SK-N-MC (cell line): ENCODE measurements around the gene MAP3K3.

Source experiments
- DNase-seq: peaks from one replicate; pipeline ENCODE4 v3.0.0-alpha.2; 2011; ENCODE audit warnings: low read depth, low spot score
- H3K27ac ChIP-seq: fragments of 200-600 bp; sonication (generic); 2 replicates; pipeline ENCODE4 v1.5.1; 2016; ENCODE audit warnings: mixed run types
- H3K36me3 ChIP-seq: fragments of 200-600 bp; sonication (generic); 2 replicates; pipeline ENCODE4 v1.6.1; 2017; ENCODE audit warnings: antibody characterized with exemption, low read length, mixed read lengths; ENCODE audit not compliant: insufficient read depth
- H3K4me3 ChIP-seq: fragments of 200-600 bp; sonication (generic); 2 replicates; pipeline ENCODE4 v1.5.1; 2016
- H3K9ac ChIP-seq: fragments of 200-600 bp; sonication (generic); 2 replicates; pipeline ENCODE4 v1.8.0; 2017; ENCODE audit warnings: mixed run types, mixed read lengths; ENCODE audit not compliant: insufficient read length
- H3K9me3 ChIP-seq: fragments of 200-600 bp; sonication (generic); 2 replicates; pipeline ENCODE4 v1.6.1; 2017; ENCODE audit warnings: low read depth, mild to moderate bottlenecking, antibody characterized with exemption, low read length, moderate library complexity, mixed read lengths
- EZH2 ChIP-seq: fragments of 200-600 bp; sonication (generic); IDR thresholded peaks from one replicate; pipeline ENCODE4 v1.6.1; 2017; ENCODE audit warnings: antibody characterized with exemption
- FOXP2 ChIP-seq: optimal IDR thresholded peaks from 2 replicates; pipeline ENCODE3; 2011; ENCODE audit warnings: mild to moderate bottlenecking, moderate library complexity; ENCODE audit not compliant: insufficient read depth; ENCODE audit errors: extremely low read length, control extremely low read depth
- POLR2AphosphoS5 ChIP-seq: IDR thresholded peaks from 2 replicates; pipeline ENCODE4 v1.6.1; 2012; ENCODE audit warnings: mild to moderate bottlenecking, low read depth, low read length, borderline replicate concordance

MAP3K3 gene

DNA sequence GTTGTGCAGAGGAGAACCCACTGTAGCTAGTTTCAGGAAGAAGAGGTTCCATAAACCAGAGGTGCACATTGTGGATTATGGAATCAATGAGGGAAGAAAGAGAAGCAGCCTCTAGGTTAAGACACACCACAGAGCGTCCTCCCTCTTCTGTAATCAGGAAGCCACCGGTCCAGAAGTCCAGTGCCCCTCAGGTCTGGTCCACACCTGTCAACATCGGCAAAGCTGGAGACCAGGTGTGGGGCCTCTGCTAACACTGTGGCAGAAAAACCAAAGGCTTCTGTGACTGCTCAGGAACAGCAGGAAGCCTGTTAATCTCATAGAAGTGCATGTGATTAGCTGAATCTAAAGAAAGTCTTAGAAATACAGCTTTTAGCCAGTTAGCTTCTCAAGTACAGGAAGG lies 54.4 kb downstream of the MAP3K3 start:
- TF ChIP-seq EZH2 (no peak), POLR2AphosphoS5 (no peak), FOXP2 (no peak)
- no peak overlapping the region for H3K27ac ChIP-seq
- no peak overlapping the region for H3K9ac ChIP-seq
- no peaks in the 10 kb centered on the region for H3K9me3 ChIP-seq
- DNase-seq: no peak
- H3K4me3 ChIP-seq: no peak overlapping the region
- no peaks in the 10 kb centered on the region for H3K36me3 ChIP-seq

DNA sequence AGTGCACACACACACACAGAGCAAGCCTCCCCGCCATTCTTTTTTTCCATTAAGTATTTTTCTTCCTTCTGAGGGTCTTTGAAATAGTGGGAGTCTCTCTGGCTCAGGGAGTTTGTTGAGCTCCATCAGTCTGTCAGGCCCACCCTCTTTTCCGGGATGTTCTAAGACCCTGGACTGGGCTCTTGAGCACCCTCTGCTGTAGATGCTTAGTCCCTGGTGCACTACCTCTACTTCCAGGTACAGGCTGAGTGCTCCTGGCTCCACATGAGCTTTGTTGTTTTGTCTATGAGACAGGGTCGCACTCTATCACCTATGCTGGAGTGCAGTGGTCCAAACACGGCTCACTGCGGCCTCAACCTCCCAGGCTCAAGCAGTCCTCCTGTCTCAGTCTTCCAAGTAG lies 57.0 kb downstream of the MAP3K3 start:
- H3K9me3 ChIP-seq: no peaks in the 10 kb centered on the region
- H3K4me3 ChIP-seq: no peak overlapping the region
- TF ChIP-seq EZH2 (no peak), POLR2AphosphoS5 (no peak), FOXP2 (no peak)
- H3K36me3 ChIP-seq: peaks cover 10% of the 10 kb centered on the region; the same call in 1 of the 2 replicates
- no peak overlapping the region for H3K9ac ChIP-seq
- no peak overlapping the region for H3K27ac ChIP-seq
- no peak for DNase-seq

DNA sequence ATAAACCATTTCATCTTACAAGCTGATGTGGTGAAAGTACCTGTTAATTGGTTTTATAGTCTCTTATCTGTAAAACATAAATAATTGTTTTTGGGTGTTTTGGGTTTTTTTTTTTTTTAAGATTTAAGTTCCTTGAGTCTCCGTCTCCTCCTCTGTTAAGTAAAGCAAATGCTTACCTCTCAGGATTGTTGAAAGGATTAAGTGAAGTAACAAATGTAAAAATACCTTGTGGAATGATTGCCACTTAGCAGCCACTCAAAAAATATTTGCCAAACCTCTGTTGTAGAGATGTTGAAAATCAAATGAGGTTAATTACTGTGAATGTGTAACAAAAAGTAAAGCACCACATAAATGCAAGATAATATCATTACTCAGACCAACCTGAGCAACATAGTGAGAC lies 58.5 kb downstream of the MAP3K3 start:
- no peak for TF ChIP-seq POLR2AphosphoS5
- no peak for TF ChIP-seq EZH2
- no peak for TF ChIP-seq FOXP2
- no peak overlapping the region for H3K27ac ChIP-seq
- H3K4me3 ChIP-seq: no peak overlapping the region
- no peaks in the 10 kb centered on the region for H3K9me3 ChIP-seq
- no peak overlapping the region for H3K9ac ChIP-seq
- peaks cover 10% of the 10 kb centered on the region; the same call in 1 of the 2 replicates for H3K36me3 ChIP-seq
- no peak for DNase-seq

DNA sequence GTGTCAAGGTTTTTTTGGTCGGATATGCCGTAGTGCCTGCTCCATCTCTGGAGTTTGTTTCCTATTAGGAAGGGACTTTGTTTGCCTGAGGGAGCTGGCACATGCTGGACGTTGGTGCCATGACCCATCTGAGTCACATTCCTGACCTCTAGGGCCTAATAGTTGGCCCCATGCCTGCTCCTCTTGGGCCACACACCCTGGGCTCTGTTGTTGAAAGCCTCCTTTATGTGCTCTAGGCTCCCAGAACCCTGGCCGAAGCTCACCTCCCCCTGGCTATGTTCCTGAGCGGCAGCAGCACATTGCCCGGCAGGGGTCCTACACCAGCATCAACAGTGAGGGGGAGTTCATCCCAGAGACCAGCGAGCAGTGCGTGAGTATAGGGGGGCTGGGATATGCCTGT lies 59.3 kb downstream of the MAP3K3 start:
- Histone ChIP-seq H3K9me3 (no peaks in the 10 kb centered on the region), H3K27ac (no peak overlapping the region), H3K36me3 (peaks cover 10% of the 10 kb centered on the region; the same call in 1 of the 2 replicates), H3K9ac (no peak overlapping the region), H3K4me3 (no peak overlapping the region)
- DNase-seq: no peak
- TF ChIP-seq FOXP2: no peak
- TF ChIP-seq EZH2: no peak
- TF ChIP-seq POLR2AphosphoS5: no peak

DNA sequence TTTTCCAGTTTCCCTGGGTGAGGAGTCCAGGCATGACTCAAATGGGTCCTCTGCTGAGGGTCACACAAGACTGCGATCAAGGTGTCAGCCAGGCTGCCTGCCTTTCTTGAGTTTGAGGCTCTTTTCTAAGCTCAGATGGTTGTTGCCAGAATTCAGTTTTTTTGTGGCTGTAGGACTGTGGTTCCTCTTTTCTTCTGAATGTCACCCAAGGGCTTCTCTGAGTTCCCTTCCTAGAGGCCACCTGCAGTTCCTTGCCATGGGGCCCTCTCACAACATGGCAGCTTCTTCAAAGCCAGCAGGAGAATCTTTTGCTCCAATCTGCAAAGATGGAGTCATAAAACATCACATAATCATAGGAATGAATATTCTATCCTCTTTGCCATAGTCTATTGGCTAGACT lies 60.2 kb downstream of the MAP3K3 start:
- H3K27ac ChIP-seq: no peak overlapping the region
- H3K36me3 ChIP-seq: peaks cover 10% of the 10 kb centered on the region; the same call in 1 of the 2 replicates
- DNase-seq: no peak
- H3K9ac ChIP-seq: no peak overlapping the region
- H3K4me3 ChIP-seq: no peak overlapping the region
- no peaks in the 10 kb centered on the region for H3K9me3 ChIP-seq
- TF ChIP-seq FOXP2 (no peak), POLR2AphosphoS5 (no peak), EZH2 (no peak)

DNA sequence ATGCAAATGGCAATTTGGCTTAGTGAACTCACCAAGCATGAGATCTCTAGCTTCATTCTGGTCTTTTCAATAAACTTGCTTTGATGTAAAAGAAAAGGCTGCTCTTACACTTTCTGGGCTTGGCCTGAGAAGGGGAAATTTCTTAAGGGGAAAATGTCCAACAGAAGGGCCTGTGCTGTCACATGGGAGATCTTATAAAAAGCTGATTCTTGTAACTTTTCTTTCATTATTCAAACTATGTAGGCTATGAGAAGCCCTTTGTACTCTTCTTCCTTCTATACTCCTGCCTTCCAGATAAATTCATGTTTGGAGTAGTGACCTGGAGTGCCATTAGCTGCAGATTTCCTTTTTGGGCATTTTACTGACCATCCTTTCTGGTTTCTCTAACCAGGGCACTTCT lies 60.8 kb downstream of the MAP3K3 start:
- no peak overlapping the region for H3K9ac ChIP-seq
- no peak for TF ChIP-seq POLR2AphosphoS5
- no peak for TF ChIP-seq EZH2
- TF ChIP-seq FOXP2: no peak
- H3K36me3 ChIP-seq: peaks cover 10% of the 10 kb centered on the region; the same call in 1 of the 2 replicates
- no peak for DNase-seq
- H3K9me3 ChIP-seq: no peaks in the 10 kb centered on the region
- no peak overlapping the region for H3K4me3 ChIP-seq
- no peak overlapping the region for H3K27ac ChIP-seq

DNA sequence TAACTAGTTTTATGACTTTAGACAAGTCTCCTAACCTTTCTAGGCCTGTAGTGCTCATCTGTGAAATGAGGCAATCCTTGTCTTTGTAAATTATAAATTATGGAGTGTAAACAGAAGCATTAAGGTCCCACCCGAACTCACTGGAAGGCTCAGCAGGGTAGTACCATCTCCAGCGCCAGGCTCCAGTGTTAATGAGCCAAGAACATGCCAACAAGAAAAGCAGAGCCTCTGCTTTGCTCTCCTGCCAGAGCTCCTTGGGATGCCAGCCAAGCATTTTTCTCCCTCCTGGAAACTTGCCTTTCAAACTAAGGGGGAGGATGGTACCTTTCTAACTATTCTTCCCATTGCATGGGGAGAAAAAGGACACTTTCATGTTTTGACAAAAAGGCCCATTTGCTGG lies 62.8 kb downstream of the MAP3K3 start:
- DNase-seq: no peak
- Histone ChIP-seq H3K36me3 (peaks cover 10% of the 10 kb centered on the region; the same call in 1 of the 2 replicates), H3K4me3 (no peak overlapping the region), H3K9ac (no peak overlapping the region), H3K9me3 (no peaks in the 10 kb centered on the region), H3K27ac (peak overlapping the region; percentile 44; the same call in 1 of the 2 replicates)
- TF ChIP-seq POLR2AphosphoS5 (no peak), FOXP2 (no peak), EZH2 (no peak)

DNA sequence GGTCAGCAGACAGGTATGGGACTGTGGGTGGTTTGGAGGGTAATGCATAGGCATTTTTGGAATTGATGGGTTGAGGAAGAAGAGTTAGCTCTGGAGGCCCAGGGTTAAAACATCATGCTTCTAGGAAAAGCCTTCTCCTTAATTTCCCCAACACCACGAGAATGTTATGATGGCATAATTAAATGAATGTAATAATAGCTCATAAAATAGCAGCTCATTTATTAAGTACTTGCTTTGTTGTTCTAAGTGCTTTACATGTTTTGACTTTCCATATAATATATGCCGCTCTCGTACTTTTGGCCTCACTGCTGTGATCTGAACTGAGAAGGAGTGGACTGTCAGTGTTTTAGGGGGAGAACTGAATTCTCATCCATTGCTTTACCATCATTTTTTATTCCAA lies 63.4 kb downstream of the MAP3K3 start:
- no peak for DNase-seq
- Histone ChIP-seq H3K27ac (no peak overlapping the region), H3K4me3 (no peak overlapping the region), H3K9me3 (no peaks in the 10 kb centered on the region), H3K36me3 (peaks cover 10% of the 10 kb centered on the region; the same call in 1 of the 2 replicates), H3K9ac (no peak overlapping the region)
- TF ChIP-seq EZH2 (no peak), POLR2AphosphoS5 (no peak), FOXP2 (no peak)

DNA sequence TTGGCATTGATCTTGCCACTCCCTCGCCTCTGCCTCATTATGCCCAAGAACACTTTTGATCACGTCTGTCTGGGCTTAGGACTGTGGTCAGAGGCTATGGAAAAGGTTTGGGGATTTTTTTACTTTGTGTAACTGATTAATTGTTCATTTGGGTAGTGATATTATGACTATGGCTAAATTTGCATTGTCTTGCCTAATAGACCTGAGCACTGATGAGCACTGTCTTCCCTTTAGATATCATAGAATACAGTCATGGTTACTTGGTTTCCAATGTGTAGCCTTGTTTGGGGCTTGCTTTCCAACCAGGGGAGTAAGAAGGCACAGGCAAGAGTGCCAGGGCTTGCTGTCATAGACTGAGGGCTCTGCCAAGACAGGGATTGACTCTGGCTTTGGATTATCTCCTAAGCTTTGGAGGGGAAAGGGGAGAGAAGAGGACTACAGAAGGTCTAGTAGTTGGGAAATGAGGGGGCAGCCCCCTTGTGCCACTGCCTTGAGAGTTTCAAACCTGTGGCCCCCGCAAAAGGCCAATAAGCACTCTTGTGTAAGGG lies 64.0 kb downstream of the MAP3K3 start:
- Histone ChIP-seq H3K4me3 (no peak overlapping the region), H3K9me3 (no peaks in the 10 kb centered on the region), H3K36me3 (peaks cover 10% of the 10 kb centered on the region; the same call in 1 of the 2 replicates), H3K9ac (no peak overlapping the region), H3K27ac (no peak overlapping the region)
- TF ChIP-seq POLR2AphosphoS5 (no peak), EZH2 (no peak), FOXP2 (no peak)
- DNase-seq: no peak
